HepG2 (cell line): ENCODE measurements around the gene HSPA1B.

Experiments used
- HMGA1 ChIP-seq: sonication (generic); formaldehyde crosslinking; conservative IDR thresholded peaks from 2 replicates; pipeline ENCODE4 v1.4.0; 2020; ENCODE audit warnings: missing genetic modification reagents
- PCBP2 ChIP-seq: fragments of 200-400 bp; formaldehyde crosslinking; optimal IDR thresholded peaks from 2 replicates; pipeline ENCODE3; 2018; ENCODE audit warnings: low read length, low read depth; ENCODE audit not compliant: poor library complexity, severe bottlenecking
- RXRA ChIP-seq: sonication (generic); formaldehyde crosslinking; IDR thresholded peaks from 2 replicates; pipeline ENCODE4 v1.5.1; 2020; ENCODE audit warnings: missing genetic modification reagents
- TF ChIP-seq, protein P1 (sequence below): IDR thresholded peaks from 2 replicates; pipeline ENCODE4 v1.6.1; 2012; ENCODE audit warnings: low read length, improper control_type of control experiment

DNA sequence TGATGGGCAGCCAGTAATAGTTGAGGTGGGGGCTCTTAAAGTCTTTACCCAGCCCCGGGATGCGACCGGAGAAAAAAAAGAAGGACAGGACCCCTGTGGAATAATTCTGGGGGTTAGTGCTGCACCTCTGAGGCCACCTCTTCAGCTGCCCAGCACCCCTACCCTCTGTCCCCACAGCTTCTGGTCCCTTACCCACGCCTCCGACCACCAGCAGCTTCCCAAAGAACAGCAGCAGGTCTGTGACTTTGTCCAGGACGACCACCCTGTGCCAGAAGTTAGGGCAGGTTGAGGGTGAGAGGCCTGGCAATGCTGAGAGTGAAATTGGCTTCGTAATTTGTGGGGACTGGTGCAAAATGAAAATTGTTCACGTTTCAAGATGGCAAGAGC is 37.3 kb downstream of the HSPA1B start:
- TF ChIP-seq HMGA1 (CRISPR knock-in tag) (no peak), RXRA (CRISPR knock-in tag) (no peak), PCBP2 (no peak)
- TF ChIP-seq, protein P1, sequence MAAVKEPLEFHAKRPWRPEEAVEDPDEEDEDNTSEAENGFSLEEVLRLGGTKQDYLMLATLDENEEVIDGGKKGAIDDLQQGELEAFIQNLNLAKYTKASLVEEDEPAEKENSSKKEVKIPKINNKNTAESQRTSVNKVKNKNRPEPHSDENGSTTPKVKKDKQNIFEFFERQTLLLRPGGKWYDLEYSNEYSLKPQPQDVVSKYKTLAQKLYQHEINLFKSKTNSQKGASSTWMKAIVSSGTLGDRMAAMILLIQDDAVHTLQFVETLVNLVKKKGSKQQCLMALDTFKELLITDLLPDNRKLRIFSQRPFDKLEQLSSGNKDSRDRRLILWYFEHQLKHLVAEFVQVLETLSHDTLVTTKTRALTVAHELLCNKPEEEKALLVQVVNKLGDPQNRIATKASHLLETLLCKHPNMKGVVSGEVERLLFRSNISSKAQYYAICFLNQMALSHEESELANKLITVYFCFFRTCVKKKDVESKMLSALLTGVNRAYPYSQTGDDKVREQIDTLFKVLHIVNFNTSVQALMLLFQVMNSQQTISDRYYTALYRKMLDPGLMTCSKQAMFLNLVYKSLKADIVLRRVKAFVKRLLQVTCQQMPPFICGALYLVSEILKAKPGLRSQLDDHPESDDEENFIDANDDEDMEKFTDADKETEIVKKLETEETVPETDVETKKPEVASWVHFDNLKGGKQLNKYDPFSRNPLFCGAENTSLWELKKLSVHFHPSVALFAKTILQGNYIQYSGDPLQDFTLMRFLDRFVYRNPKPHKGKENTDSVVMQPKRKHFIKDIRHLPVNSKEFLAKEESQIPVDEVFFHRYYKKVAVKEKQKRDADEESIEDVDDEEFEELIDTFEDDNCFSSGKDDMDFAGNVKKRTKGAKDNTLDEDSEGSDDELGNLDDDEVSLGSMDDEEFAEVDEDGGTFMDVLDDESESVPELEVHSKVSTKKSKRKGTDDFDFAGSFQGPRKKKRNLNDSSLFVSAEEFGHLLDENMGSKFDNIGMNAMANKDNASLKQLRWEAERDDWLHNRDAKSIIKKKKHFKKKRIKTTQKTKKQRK = no peak
